ENCODE measurements around the gene B4GALT6.

DNA sequence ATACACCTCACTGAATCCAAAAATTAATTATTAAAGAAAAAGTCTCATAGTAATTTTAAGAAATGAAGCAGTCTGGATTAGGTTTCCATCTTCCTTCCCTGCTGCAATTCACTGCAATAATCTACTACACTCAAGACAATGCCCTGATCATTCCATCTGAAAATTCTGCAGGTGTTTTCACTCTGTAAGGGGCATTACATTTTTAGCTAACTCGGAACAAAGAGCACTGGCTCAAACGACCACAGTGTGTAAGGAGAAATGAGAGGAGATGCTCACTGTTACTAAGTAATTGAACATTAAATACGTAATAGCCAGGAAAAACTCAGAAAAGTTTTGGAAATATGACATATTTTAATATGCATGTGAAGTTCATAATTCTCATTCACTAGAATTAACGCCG, 1.3 kb downstream of the B4GALT6 start:
- no peak for TF ChIP-seq GTF2F1 (IDR thresholded peaks at IDR 0.05; ENCODE audit: low read depth, low read length)
- no peak for TF ChIP-seq RBM14 (IDR thresholded peaks at IDR 0.05; ENCODE audit: borderline replicate concordance, insufficient read depth, low read depth, low read length)
